ENCODE results near the gene ZGRF1.
"Not testable (repeated sequence)": the region's sequence is repeated elsewhere in the genome, so short reads cannot be mapped to it uniquely, and the experiment has no call there.

The ZGRF1 gene

GRCh38 chr4:112644595-112645535 is 8.2 kb upstream of the ZGRF1 start:
- not testable (repeated sequence) for DNase-seq (ENCODE audit: low spot score)

GRCh38 chr4:112642526-112642925 is 5.8 kb upstream of the ZGRF1 start:
- DNase-seq (ENCODE audit: low spot score), result no peak

GRCh38 chr4:112637552-112637866 is 800 bp upstream of the ZGRF1 start:
- no peak for DNase-seq (ENCODE audit: low spot score)

- peak; percentile 34 for DNase-seq (ENCODE audit: low spot score)
These were observed 3.1 kb downstream of the ZGRF1 start for GRCh38 chr4:112633477-112634235.

GRCh38 chr4:112626228-112626627 is 10.5 kb downstream of the ZGRF1 start:
- DNase-seq (ENCODE audit: low spot score), result no peak

GRCh38 chr4:112616984-112617383 is 19.7 kb downstream of the ZGRF1 start:
- no peak for DNase-seq (ENCODE audit: low spot score)

GRCh38 chr4:112612814-112613213 is 23.9 kb downstream of the ZGRF1 start:
- DNase-seq (ENCODE audit: low spot score), result not testable (repeated sequence)

GRCh38 chr4:112604589-112604988 is 32.1 kb downstream of the ZGRF1 start:
- DNase-seq (ENCODE audit: low spot score), result peak; percentile 70

DNA sequence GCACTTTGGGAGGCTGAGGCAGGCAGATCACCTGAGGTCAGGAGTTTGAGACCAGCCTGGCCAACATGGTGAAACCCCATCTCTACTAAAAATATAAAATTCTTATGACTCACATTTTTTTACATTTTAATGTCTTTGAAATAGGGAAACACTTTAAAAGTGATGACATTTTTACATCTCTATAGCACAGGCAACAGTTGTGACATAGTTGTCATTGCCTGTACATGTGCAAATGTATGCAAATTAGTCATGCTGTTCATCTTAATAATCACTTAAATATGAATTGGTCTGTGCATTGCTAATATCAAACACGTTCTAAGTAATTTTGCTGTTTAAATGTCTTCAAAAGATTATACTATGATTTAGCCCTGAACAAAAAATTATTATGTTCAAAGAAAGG is 41.7 kb downstream of the ZGRF1 start:
- DNase-seq (ENCODE audit: low spot score), result no peak

DNA sequence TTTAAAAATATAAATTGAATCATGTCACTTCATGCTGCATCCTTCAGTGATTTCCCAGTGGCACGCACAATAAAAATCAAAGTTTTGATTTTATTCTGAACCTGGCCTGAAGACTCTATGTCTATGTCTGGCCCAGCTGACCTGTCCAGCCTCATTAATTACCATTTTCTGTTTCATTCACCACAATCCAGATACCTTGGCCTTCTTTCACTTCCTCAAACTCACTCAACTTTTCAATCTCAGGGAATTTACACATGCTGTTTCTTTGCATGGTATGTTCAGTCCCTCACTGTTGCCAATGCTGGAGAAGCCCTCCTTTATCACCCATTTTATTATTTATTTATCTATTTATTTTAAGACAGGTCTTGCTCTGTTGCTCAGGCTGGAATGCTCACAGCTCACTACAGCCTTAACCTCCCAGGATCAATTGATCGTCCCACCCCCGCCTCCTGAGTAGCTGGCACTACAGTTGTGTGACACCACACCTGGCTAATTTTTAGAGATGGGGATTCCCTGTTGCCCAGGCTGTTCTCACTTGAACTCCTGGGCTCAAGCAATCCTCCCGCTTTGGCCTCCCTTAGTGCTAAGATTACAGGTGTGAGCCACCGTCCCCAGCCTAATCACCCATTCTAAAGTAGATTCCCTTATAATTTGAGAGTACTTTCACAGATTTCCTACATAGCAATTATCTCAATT is 43.1 kb downstream of the ZGRF1 start:
- DNase-seq (ENCODE audit: low spot score), result no peak

DNA sequence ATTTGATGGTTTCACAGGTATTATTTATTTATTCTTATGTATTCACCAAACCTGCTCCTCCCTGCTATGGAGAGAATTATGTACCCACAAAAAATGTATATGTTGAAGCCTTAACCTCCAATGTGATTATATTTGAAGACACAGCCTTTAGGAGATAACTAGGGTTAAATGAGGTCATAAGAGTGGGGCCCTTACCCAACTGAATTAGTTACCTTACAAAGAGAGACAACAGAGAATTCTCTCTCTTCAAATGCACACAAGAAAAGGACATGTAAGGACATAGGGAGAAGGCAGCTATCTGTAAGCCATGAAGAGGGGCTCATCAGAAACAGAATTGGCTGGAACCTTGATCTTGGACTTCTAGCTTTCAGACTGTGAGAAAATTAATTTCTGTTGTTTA is 44.0 kb downstream of the ZGRF1 start:
- no peak for DNase-seq (ENCODE audit: low spot score)

DNA sequence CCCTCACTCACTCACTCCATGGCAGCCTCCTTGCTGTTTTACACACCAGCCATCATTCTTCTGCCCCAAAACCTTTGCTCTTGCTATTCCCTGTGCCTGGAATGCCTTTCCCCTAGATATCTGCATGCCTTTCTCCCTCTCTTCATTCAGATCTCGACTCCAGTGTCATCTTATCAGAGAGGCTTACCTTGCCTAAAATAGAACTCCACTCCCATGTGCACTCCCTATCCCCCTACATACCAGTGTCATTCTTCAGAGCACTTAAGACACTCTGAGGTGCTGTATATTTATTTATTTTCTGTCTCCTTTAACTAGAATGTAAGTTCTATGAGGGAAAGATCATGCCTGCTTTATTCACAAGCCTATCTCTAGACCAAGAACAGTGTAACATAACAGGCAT is 45.1 kb downstream of the ZGRF1 start:
- DNase-seq (ENCODE audit: low spot score), result no peak

DNA sequence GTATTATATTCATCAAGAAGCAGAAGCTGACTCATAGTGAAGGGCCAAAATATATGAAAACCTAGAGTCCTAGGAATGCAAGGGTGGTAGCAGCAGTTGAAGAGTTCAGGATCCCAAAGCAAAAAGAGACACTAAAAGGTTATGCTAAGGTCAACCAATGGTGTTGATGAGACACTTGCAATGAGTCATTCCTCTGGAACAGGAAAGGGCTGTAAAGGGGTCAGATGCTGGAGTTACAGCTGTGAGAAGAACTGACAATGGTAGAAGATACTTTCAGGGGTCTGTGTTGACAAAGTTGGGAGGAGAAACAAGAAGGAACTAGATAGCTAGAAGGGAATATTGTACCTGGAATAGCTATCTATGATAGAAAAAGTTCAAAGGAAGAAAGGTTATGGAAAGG is 47.5 kb downstream of the ZGRF1 start:
- DNase-seq (ENCODE audit: low spot score), result no peak

DNA sequence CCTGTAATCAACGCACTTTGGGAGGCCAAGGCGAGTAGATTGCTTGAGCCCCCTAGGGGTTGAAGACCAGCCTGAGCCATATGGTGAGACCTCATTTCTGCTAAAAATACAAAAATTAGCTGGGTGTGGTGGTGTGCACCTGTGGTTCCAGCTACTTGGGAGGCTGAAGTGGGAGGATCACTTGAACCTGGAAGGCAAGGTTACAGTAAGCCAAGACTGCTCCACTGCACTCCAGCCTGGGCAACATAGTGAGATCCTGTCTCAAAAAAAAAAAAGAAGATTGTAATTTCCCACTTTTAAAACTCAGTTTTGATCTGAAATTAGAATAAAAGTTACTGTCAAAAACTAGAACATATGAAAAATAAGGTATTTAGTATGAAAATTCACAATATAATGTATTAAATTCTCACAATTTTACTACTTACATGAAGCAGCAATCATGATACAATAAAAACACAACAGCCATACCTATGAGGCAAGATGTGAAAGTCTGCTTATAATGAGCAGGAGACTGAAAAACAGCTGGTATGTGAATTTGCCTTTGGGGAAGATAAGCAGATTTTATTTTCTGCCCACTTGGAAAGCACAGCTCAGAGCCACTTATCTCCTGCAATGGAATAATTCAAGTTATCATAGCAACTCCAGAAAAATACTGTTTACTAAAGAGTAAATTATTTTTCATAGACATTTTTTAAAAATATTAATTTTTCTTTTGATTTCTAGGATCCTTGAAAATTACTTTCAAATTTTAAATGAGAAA is 50.6 kb downstream of the ZGRF1 start:
- DNase-seq (ENCODE audit: low spot score), result no peak

DNA sequence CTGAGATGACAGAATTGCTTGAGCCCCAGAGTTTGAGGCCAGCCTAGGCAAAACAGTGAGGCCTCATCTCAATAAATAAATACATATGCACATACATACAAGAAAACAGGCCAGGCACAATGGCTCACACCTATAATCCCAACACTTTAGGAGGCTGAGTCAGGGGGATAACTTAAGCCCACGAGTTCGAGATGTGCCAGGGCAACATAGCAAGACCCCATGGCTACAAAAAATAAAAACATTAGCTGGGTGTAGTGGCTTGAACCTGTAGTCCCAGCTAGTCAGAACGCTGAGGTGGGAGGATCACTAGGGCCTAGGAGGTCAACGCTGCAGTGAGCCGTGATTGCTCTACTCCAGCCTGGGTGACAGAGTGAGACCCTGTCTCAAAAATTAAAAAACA is 69.2 kb downstream of the ZGRF1 start:
- DNase-seq (ENCODE audit: low spot score), result no peak

GRCh38 chr4:112564706-112565270 is 71.9 kb downstream of the ZGRF1 start:
- DNase-seq (ENCODE audit: low spot score), result no peak

DNA sequence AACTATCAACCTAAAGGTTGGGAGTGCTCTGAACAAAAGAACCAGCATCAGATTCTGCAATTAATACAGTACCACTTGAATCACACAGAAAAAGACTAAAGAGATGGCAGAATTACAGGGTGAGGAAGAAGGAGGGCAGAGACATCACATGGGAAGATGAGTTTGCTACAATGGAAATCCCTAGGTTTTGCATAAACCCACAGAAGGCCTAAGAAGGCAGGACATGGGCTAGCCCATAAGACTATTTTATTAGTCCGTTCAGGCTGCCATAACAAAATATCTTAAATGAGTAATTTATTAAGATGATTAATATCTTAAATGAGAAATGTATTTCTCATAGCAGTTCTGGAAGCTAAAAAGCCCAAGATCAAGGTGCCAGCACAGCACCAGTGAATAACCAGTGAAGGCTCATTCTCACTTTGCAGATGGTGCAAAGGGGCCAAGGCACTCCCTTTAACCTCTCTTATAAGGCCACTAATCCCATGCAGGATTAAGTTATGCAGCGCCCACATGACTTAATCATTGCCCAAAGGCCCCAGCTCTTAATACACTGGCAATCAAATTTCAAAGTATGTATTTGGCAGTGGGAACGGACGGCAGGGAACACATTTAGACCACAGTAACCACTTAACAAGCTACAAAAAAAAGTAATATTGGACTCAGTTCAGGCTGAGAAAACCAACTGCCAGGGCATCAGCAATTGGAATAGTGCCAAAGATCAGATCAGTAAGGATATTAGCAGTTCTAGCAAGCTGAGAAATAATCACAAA is 73.1 kb downstream of the ZGRF1 start:
- DNase-seq (ENCODE audit: low spot score), result no peak

DNA sequence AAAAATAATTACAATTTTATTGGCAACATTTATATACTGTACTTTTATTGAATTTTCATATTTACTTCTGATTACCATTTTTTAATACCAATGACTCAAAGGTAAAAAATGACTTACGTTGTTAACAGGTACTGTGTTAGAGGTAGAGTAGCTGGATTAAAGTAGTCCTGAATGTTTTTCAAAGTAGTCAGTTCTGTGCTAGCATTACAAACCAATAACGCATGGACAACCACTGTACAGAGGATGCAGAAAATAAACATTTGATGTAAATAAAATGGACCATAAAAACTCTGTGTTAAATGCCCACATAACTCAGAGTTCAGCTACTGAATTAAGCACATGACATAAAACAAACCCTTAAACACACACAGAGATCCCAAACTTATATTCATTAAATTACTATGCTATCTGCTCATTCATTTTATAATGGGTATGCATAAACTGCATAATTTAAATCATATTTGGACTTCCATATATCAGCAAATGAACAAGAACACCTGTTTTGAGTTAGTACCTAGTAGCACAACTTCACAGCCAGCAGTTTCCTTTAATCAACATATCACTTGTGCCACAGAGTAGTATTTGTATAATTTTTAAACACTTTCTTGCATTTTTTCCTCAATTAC is 74.3 kb downstream of the ZGRF1 start:
- DNase-seq (ENCODE audit: low spot score), result no peak

DNA sequence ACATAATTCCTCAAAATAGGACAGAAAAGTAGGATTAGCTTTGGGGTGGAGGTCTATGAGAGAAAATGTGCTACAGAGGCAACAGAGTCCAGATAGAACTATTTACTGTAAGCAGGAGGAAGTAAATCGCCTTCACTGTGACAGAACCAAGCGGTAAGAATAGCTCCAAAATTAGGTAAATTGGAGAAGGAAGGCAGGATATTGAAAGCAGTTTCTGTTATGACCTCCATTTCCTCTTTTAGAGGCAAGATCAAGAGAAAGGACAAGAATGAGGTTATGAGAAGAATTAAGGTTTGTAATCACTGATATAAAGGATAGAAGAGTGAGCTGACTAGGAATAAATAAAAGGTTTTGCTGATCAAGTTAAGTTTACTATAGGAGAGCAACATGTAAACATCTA is 76.6 kb downstream of the ZGRF1 start:
- no peak for DNase-seq (ENCODE audit: low spot score)

GRCh38 chr4:112559053-112559452 is 77.7 kb downstream of the ZGRF1 start:
- DNase-seq (ENCODE audit: low spot score), result no peak
